GM23338 (cell line): ENCODE data around the gene LATS2. TPM values are rescaled to one million over a fixed set of nuclear protein-coding genes. Genes with fewer than 3 reads are reported as not detected.
A peak's percentile ranks its signal among the peaks of the same experiment; 100 is the strongest.
"Not testable (repeated sequence)": the region's sequence is repeated elsewhere in the genome, so short reads cannot be mapped to it uniquely, and the experiment has no call there.

Source experiments
- ATAC-seq: fragments of 200-7000 bp; cut with Tn5 transposase; 3 replicates; pipeline ENCODE4 v1.9.1; 2020
- DNase-seq: peaks from one replicate; pipeline ENCODE4 v3.0.0-alpha.2; 2015; ENCODE audit warnings: low spot score
- H2AFZ ChIP-seq: fragments of 200-600 bp; sonication (generic); 2 replicates; pipeline ENCODE4 v1.8.0; 2016; ENCODE audit warnings: antibody characterized with exemption, mild to moderate bottlenecking, moderate library complexity
- H3F3A ChIP-seq: fragments of 200-600 bp; sonication (generic); replicated peaks from 2 replicates; pipeline ENCODE4 v1.8.0; 2017; ENCODE audit warnings: antibody characterized with exemption, mixed run types, low read depth
- H3K27ac ChIP-seq: fragments of 200-600 bp; sonication (generic); 2 replicates; pipeline ENCODE4 v1.6.1; 2016; ENCODE audit warnings: low read depth
- H3K27me3 ChIP-seq: fragments of 200-600 bp; sonication (generic); 2 replicates; pipeline ENCODE4 v1.8.0; 2016; ENCODE audit warnings: mild to moderate bottlenecking, mixed run types, moderate library complexity; ENCODE audit not compliant: insufficient read depth
- H3K36me3 ChIP-seq: fragments of 200-600 bp; sonication (generic); 2 replicates; pipeline ENCODE4 v1.8.0; 2016; ENCODE audit warnings: mild to moderate bottlenecking; ENCODE audit not compliant: insufficient read depth
- H3K4me1 ChIP-seq: fragments of 200-600 bp; sonication (generic); 2 replicates; pipeline ENCODE4 v1.8.0; 2016; ENCODE audit warnings: mild to moderate bottlenecking, moderate library complexity; ENCODE audit not compliant: insufficient read depth
- H3K4me2 ChIP-seq: fragments of 200-600 bp; sonication (generic); 2 replicates; pipeline ENCODE4 v1.7.1; 2017; ENCODE audit warnings: mixed run types
- H3K4me3 ChIP-seq: fragments of 200-600 bp; sonication (generic); 2 replicates; pipeline ENCODE4 v1.6.1; 2016; ENCODE audit warnings: mixed run types
- H3K79me2 ChIP-seq: fragments of 200-600 bp; sonication (generic); replicated peaks from 2 replicates; pipeline ENCODE4 v1.8.0; 2017; ENCODE audit warnings: mild to moderate bottlenecking; ENCODE audit not compliant: insufficient read depth
- H3K9me2 ChIP-seq: fragments of 200-600 bp; sonication (generic); 2 replicates; pipeline ENCODE4 v1.8.0; 2017; ENCODE audit not compliant: insufficient read depth
- H4K20me1 ChIP-seq: fragments of 200-600 bp; sonication (generic); replicated peaks from 2 replicates; pipeline ENCODE4 v1.8.0; 2017; ENCODE audit warnings: mild to moderate bottlenecking; ENCODE audit not compliant: insufficient read depth
- H3K27ac Mint-ChIP-seq: 2 replicates; pipeline ENCODE4 v1.8.0; 2020; ENCODE audit warnings: inconsistent platforms, mild to moderate bottlenecking, moderate library complexity, mixed read lengths
- H3K27me3 Mint-ChIP-seq: 3 replicates; pipeline ENCODE4 v1.8.0; 2022; ENCODE audit warnings: low read depth, mild to moderate bottlenecking, moderate library complexity, mixed read lengths, inconsistent platforms; ENCODE audit not compliant: insufficient read depth, poor library complexity
- H3K36me3 Mint-ChIP-seq: 3 replicates; pipeline ENCODE4 v1.8.0; 2021; ENCODE audit warnings: low read depth, mild to moderate bottlenecking, inconsistent platforms, moderate library complexity, mixed read lengths
- H3K4me1 Mint-ChIP-seq: 3 replicates; pipeline ENCODE4 v1.8.0; 2020; ENCODE audit warnings: mild to moderate bottlenecking, inconsistent platforms, mixed read lengths
- H3K4me3 Mint-ChIP-seq: 3 replicates; pipeline ENCODE4 v1.8.0; 2021; ENCODE audit warnings: moderate library complexity, mild to moderate bottlenecking, inconsistent platforms, mixed read lengths
- H3K9me3 Mint-ChIP-seq: 3 replicates; pipeline ENCODE4 v1.8.0; 2020; ENCODE audit warnings: moderate library complexity, mild to moderate bottlenecking, inconsistent platforms, mixed read lengths
- CREB1 ChIP-seq: fragments of 250-450 bp; sonication (Bioruptor Pico); IDR thresholded peaks from 2 replicates; pipeline ENCODE4 v1.5.0; 2020; ENCODE audit warnings: low read depth, mild to moderate bottlenecking, moderate library complexity
- EZH2phosphoT487 ChIP-seq: fragments of 200-600 bp; sonication (generic); IDR thresholded peaks from one replicate; pipeline ENCODE4 v1.8.1; 2018; ENCODE audit warnings: antibody characterized with exemption; ENCODE audit not compliant: unreplicated experiment
- JUNB ChIP-seq: IDR thresholded peaks from one replicate; pipeline ENCODE4 v1.6.1; 2016; ENCODE audit warnings: antibody characterized with exemption; ENCODE audit not compliant: unreplicated experiment
- NANOG ChIP-seq: IDR thresholded peaks from 2 replicates; pipeline ENCODE4 v1.6.1; 2016; ENCODE audit warnings: antibody characterized with exemption, borderline replicate concordance
- POLR2AphosphoS5 ChIP-seq: IDR thresholded peaks from 2 replicates; pipeline ENCODE4 v1.6.1; 2016; ENCODE audit warnings: antibody characterized with exemption, low read depth
- STAT1 ChIP-seq: IDR thresholded peaks from one replicate; pipeline ENCODE4 v1.6.1; 2016; ENCODE audit warnings: antibody characterized with exemption; ENCODE audit not compliant: unreplicated experiment
- ZNF114 ChIP-seq: fragments of 250-450 bp; sonication (Bioruptor Pico); IDR thresholded peaks from 2 replicates; pipeline ENCODE4 v1.5.0; 2020; ENCODE audit warnings: mild to moderate bottlenecking, moderate library complexity
- ZNF331 ChIP-seq: fragments of 250-450 bp; sonication (Bioruptor Pico); IDR thresholded peaks from 2 replicates; pipeline ENCODE4 v1.5.0; 2020; ENCODE audit warnings: low read depth, mild to moderate bottlenecking, moderate library complexity
- polyA plus RNA-seq: library from polyadenylated mRNA; unstranded; fragments of >200 nt; fragmentation: Nextera tagmentation; extraction: Ambion mirVana; gene quantifications from 2 replicates; pipeline ENCODE4 v1.2.1, GENCODE V29; 2016
- total RNA-seq: library from RNA; depleted of rRNA; stranded (reverse); fragments of >200 nt; shearing (Covaris generic); gene quantifications from 2 replicates; pipeline ENCODE4 v1.2.3, GENCODE V29; 2014
- TF ChIP-seq, protein P1 (sequence below): IDR thresholded peaks from 2 replicates; pipeline ENCODE4 v1.6.1; 2016; ENCODE audit warnings: antibody characterized with exemption
- TF ChIP-seq, protein P2 (sequence below), 2 experiments: fragments of 200-600 bp in 1 of 2; sonication (generic) in 1 of 2; conservative IDR thresholded peaks; 2 replicates each; pipeline versions ENCODE4 v1.5.1 to v1.6.1; 2016 to 2017; ENCODE audit warnings: antibody characterized with exemption in 2 of 2, low read depth in 2 of 2, mild to moderate bottlenecking in 2 of 2, moderate library complexity in 1 of 2
- TF ChIP-seq, protein P3 (sequence below): IDR thresholded peaks from one replicate; pipeline ENCODE4 v1.6.1; 2018; ENCODE audit warnings: antibody characterized with exemption; ENCODE audit not compliant: unreplicated experiment

LATS2 gene
- total and polyA plus RNA-seq, 2 experiments from 2014 or later = 10.5 to 25.4 TPM

DNA sequence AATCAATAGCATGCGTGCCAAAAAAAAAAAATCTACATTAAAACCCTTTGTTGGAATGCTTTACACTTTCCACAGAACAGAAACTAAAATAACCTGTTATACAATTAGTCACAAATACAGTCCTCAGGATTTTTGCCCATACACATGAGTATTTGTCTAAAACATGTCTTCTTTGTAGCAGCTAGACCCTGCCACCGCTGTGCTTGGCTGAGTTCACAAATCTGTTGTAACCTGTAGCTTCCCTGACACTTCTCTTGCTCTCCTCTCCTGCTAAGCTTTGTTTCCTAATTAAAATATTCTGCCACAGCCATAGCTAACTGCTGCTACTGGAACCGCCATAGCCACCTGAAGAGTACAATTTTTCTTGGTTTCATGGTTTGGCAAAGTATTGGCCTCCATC lies 113.4 kb downstream of the LATS2 start:
- not testable (repeated sequence) for H3F3A ChIP-seq, H3K36me3 ChIP-seq, H3K4me2 ChIP-seq, H3K9me3 Mint-ChIP-seq, H3K4me1 ChIP-seq, H3K36me3 Mint-ChIP-seq, H3K9me2 ChIP-seq, H3K4me3 Mint-ChIP-seq, H4K20me1 ChIP-seq, H3K79me2 ChIP-seq, DNase-seq, H2AFZ ChIP-seq, H3K4me3 ChIP-seq, H3K27ac ChIP-seq, H3K4me1 Mint-ChIP-seq, ATAC-seq, H3K27ac Mint-ChIP-seq
- peaks cover 33% of the 10 kb centered on the region for H3K27me3 ChIP-seq
- peaks cover 24% of the 10 kb centered on the region for H3K27me3 Mint-ChIP-seq

DNA sequence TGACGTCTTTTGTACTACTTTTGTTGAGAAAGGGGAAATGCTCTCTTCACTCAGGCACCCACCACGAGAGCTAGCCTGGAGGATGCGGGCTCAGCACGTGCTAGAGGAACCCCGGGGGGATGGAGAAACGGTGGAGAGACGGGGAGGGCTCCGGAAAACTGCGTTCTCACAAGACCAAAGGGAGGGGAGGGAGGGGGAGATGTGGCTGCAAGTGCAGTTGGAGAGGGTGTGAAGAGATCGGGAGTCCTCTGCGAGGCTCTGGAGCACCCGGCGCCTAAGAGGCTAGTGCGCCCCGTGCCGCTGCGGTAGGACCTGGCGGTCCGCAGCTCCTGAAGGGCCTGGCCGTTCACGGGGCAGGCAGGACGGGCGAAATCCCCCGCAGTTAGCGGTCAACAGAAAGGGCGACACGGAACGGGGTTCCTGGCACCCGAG lies 115.4 kb downstream of the LATS2 start:
- Histone ChIP-seq H3K79me2 (no peaks in the 10 kb centered on the region), H3K4me2 (peak overlapping the region; percentile 76), H3K27ac (no peak overlapping the region), H3K9me2 (0 out of 2 replicates have a peak, but pooled peaks cover 3% of the 10 kb centered on the region), H3F3A (no peaks in the 10 kb centered on the region), H3K36me3 (no peaks in the 10 kb centered on the region), H2AFZ (peak overlapping the region; percentile 97), H3K4me3 (peak overlapping the region; percentile 58), H3K27me3 (peaks cover 33% of the 10 kb centered on the region), H4K20me1 (no peaks in the 10 kb centered on the region), H3K4me1 (no peaks in the 10 kb centered on the region)
- Mint-ChIP-seq H3K27me3 (peaks cover 25% of the 10 kb centered on the region), H3K27ac (no peak overlapping the region), H3K4me3 (peak overlapping the region; percentile 61), H3K36me3 (no peaks in the 10 kb centered on the region), H3K9me3 (no peaks in the 10 kb centered on the region), H3K4me1 (peaks cover 6% of the 10 kb centered on the region; the same call in 2 of the 3 replicates)
- peak; percentile 69 for DNase-seq
- ATAC-seq = peak; percentile 86
- TF ChIP-seq, protein P1, sequence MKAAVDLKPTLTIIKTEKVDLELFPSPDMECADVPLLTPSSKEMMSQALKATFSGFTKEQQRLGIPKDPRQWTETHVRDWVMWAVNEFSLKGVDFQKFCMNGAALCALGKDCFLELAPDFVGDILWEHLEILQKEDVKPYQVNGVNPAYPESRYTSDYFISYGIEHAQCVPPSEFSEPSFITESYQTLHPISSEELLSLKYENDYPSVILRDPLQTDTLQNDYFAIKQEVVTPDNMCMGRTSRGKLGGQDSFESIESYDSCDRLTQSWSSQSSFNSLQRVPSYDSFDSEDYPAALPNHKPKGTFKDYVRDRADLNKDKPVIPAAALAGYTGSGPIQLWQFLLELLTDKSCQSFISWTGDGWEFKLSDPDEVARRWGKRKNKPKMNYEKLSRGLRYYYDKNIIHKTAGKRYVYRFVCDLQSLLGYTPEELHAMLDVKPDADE = no peak
- TF ChIP-seq ZNF331 (CRISPR knock-in tag) (no peak), JUNB (no peak), NANOG (no peak), EZH2phosphoT487 (no peak), POLR2AphosphoS5 (no peak), ZNF114 (CRISPR knock-in tag) (no peak), STAT1 (no peak), CREB1 (no peak)
- TF ChIP-seq, protein P2, sequence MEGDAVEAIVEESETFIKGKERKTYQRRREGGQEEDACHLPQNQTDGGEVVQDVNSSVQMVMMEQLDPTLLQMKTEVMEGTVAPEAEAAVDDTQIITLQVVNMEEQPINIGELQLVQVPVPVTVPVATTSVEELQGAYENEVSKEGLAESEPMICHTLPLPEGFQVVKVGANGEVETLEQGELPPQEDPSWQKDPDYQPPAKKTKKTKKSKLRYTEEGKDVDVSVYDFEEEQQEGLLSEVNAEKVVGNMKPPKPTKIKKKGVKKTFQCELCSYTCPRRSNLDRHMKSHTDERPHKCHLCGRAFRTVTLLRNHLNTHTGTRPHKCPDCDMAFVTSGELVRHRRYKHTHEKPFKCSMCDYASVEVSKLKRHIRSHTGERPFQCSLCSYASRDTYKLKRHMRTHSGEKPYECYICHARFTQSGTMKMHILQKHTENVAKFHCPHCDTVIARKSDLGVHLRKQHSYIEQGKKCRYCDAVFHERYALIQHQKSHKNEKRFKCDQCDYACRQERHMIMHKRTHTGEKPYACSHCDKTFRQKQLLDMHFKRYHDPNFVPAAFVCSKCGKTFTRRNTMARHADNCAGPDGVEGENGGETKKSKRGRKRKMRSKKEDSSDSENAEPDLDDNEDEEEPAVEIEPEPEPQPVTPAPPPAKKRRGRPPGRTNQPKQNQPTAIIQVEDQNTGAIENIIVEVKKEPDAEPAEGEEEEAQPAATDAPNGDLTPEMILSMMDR (conservative IDR thresholded peaks at IDR 0.05; ENCODE audit: low read depth in 2 of 2) = no peak
- TF ChIP-seq, protein P3, sequence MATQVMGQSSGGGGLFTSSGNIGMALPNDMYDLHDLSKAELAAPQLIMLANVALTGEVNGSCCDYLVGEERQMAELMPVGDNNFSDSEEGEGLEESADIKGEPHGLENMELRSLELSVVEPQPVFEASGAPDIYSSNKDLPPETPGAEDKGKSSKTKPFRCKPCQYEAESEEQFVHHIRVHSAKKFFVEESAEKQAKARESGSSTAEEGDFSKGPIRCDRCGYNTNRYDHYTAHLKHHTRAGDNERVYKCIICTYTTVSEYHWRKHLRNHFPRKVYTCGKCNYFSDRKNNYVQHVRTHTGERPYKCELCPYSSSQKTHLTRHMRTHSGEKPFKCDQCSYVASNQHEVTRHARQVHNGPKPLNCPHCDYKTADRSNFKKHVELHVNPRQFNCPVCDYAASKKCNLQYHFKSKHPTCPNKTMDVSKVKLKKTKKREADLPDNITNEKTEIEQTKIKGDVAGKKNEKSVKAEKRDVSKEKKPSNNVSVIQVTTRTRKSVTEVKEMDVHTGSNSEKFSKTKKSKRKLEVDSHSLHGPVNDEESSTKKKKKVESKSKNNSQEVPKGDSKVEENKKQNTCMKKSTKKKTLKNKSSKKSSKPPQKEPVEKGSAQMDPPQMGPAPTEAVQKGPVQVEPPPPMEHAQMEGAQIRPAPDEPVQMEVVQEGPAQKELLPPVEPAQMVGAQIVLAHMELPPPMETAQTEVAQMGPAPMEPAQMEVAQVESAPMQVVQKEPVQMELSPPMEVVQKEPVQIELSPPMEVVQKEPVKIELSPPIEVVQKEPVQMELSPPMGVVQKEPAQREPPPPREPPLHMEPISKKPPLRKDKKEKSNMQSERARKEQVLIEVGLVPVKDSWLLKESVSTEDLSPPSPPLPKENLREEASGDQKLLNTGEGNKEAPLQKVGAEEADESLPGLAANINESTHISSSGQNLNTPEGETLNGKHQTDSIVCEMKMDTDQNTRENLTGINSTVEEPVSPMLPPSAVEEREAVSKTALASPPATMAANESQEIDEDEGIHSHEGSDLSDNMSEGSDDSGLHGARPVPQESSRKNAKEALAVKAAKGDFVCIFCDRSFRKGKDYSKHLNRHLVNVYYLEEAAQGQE = no peak
